ENCODE data around the gene IL34.

GRCh38 chr16:70634861-70635260 is 11.5 kb upstream of the IL34 start:
- TF ChIP-seq, protein P1, sequence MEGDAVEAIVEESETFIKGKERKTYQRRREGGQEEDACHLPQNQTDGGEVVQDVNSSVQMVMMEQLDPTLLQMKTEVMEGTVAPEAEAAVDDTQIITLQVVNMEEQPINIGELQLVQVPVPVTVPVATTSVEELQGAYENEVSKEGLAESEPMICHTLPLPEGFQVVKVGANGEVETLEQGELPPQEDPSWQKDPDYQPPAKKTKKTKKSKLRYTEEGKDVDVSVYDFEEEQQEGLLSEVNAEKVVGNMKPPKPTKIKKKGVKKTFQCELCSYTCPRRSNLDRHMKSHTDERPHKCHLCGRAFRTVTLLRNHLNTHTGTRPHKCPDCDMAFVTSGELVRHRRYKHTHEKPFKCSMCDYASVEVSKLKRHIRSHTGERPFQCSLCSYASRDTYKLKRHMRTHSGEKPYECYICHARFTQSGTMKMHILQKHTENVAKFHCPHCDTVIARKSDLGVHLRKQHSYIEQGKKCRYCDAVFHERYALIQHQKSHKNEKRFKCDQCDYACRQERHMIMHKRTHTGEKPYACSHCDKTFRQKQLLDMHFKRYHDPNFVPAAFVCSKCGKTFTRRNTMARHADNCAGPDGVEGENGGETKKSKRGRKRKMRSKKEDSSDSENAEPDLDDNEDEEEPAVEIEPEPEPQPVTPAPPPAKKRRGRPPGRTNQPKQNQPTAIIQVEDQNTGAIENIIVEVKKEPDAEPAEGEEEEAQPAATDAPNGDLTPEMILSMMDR (IDR thresholded peaks at IDR 0.05), result no peak
- TF ChIP-seq EZH2phosphoT487 (IDR thresholded peaks at IDR 0.05; ENCODE audit: borderline replicate concordance, low read depth), result no peak
- TF ChIP-seq, protein P2, sequence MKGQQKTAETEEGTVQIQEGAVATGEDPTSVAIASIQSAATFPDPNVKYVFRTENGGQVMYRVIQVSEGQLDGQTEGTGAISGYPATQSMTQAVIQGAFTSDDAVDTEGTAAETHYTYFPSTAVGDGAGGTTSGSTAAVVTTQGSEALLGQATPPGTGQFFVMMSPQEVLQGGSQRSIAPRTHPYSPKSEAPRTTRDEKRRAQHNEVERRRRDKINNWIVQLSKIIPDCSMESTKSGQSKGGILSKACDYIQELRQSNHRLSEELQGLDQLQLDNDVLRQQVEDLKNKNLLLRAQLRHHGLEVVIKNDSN (IDR thresholded peaks at IDR 0.05; ENCODE audit: borderline replicate concordance, low read depth), result no peak
- no peak for TF ChIP-seq SIN3A (IDR thresholded peaks at IDR 0.05; ENCODE audit: borderline replicate concordance, low read depth, low read length)
- peak; percentile 31; the same call in 1 of the 2 replicates for TF ChIP-seq JUND (IDR thresholded peaks at IDR 0.05)
- no peak for TF ChIP-seq POLR2AphosphoS5 (IDR thresholded peaks at IDR 0.05; ENCODE audit: low read depth, low read length)
- no peak for TF ChIP-seq RAD21 (IDR thresholded peaks at IDR 0.05; ENCODE audit: low read length)
- no peak for TF ChIP-seq IRF3 (IDR thresholded peaks at IDR 0.05; ENCODE audit: low read depth, low read length)
- TF ChIP-seq USF2 (IDR thresholded peaks at IDR 0.05; ENCODE audit: borderline replicate concordance, low read depth, low read length), result no peak

Measured in SK-N-SH (cell line).